ENCODE results near the gene PARP3. TPM values are rescaled to one million over a fixed set of nuclear protein-coding genes. Genes with fewer than 3 reads are reported as not detected.

Gene PARP3
- total RNA-seq, 1 donor from 2014 or later: 29.5 TPM

DNA sequence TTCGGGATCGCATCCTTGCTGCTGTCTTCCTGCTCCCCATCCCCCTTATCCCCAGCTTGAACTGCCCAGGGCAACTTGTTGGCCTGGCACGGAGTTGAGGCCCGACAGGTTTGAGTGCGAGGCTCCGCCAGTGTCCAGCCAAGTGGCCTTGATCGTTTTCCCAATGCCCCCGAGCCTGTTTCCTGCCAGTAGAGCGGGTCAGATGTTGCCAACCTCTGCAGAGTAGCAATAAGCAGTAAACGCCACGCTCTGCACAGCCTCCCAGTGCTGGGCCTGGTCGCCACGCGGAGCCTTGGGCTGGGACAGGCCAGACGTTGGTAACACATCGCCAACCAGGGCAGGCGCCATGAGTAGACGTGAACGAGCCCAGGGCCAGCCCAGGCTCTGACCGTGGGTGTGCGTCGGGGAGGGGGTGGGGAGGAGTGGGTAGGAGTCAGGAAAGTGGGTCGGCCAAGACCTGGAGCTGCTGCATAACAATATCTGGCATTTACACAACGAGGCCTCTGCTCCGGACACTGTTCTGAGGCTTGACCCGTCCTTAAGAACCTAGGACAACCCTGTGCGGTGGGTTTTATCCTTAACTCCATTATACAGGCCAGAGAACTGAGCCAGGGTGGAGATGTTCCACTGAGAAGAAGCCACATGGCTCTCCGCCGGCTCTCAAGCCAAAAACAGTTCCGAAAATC, 32.3 kb downstream of the PARP3 start:
- H3K36me3 ChIP-seq: no peaks in the 10 kb centered on the region
- peak overlapping the region; percentile 96 for H3K27ac ChIP-seq
- H3K4me1 ChIP-seq: peaks cover 6 to 17% of the 10 kb centered on the region in 2 donors
- H3K27me3 ChIP-seq: no peaks in the 10 kb centered on the region
- intact Hi-C loops (cut with DNase I): loop anchor here (1.0 to 10.0 kb wide), 2 partner anchors 32 to 310 kb away; partner anchors contain the start of genes GLYCTK and PARP3
- DNase-seq (ENCODE audit: low spot score in 2 of 2): peak in 1 of 2 donors; percentile 74
- H3K4me3 ChIP-seq: peak overlapping the region; percentile 74 to 86
- H3K9me3 ChIP-seq: no peaks in the 10 kb centered on the region
- TF ChIP-seq CTCF (IDR thresholded peaks at IDR 0.05): no peak

GRCh38 chr3:51974963-51975851, 33.0 kb downstream of the PARP3 start, which contains the start of gene ABHD14A:
ABHD14A (plus strand) TSS chr3:51975064; CDS start chr3:51975136, 72 bp downstream.
- Histone ChIP-seq H3K4me3 (peak within 1 kb of the TSS; percentile 74 to 86), H3K36me3 (no peaks in the 10 kb centered on the region), H3K9me3 (no peaks in the 10 kb centered on the region), H3K27ac (peak within 1 kb of the TSS; percentile 96), H3K27me3 (no peaks in the 10 kb centered on the region), H3K4me1 (peaks cover 6 to 17% of the 10 kb centered on the region in 2 donors)
- no peak for TF ChIP-seq CTCF (IDR thresholded peaks at IDR 0.05)
- peak in 1 of 2 donors; percentile 84 for DNase-seq (ENCODE audit: low spot score in 2 of 2)
- intact Hi-C loops (cut with DNase I): loop anchor here (1.0 to 10.0 kb wide), 2 partner anchors 33 to 310 kb away; partner anchors contain the start of genes GLYCTK and PARP3

DNA sequence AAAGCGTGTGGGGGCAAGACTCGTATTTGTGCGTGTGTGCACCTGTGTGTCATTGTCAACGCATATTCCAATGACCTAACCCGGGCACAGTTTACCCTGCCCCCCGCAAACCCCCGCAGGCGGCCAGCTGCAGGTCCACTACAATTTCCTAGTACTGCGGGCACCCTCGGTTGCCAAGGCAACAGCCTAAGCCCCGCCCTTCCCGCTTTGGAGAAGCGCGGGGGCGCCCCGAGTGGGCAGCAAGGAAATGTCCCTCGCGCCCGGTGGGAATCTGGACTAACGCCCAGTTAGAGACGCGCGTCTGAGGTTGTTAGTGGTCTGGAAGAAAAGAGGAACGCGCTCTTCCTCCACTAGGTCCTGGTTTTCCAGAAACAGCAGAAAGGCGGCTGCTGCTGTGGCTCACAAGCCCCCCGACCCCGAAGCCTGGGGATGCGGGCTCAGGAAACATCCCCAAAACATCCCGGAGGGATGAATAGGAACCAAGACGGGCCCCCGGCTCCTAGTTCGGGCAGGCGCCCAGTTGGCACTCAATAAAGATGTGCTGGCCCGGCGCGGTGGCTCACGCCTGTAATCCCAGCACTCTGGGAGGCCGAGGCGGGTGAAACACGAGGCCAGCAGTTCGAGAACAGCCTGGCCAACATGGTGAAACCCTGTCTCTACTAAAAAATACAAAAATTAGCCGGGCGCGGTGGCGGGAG, 33.8 kb downstream of the PARP3 start:
- no peaks in the 10 kb centered on the region for H3K27me3 ChIP-seq
- no peak for TF ChIP-seq CTCF (IDR thresholded peaks at IDR 0.05)
- peak overlapping the region; percentile 74 to 86 for H3K4me3 ChIP-seq
- no peaks in the 10 kb centered on the region for H3K36me3 ChIP-seq
- H3K27ac ChIP-seq: peak overlapping the region; percentile 71 to 96
- no peaks in the 10 kb centered on the region for H3K9me3 ChIP-seq
- peak in 1 of 2 donors; percentile 94 for DNase-seq (ENCODE audit: low spot score in 2 of 2)
- peaks cover 6 to 17% of the 10 kb centered on the region in 2 donors for H3K4me1 ChIP-seq
- intact Hi-C loops (cut with DNase I): loop anchor here (10.0 kb wide), 1 partner anchor 309 kb away; the partner anchor contains the start of gene GLYCTK

DNA sequence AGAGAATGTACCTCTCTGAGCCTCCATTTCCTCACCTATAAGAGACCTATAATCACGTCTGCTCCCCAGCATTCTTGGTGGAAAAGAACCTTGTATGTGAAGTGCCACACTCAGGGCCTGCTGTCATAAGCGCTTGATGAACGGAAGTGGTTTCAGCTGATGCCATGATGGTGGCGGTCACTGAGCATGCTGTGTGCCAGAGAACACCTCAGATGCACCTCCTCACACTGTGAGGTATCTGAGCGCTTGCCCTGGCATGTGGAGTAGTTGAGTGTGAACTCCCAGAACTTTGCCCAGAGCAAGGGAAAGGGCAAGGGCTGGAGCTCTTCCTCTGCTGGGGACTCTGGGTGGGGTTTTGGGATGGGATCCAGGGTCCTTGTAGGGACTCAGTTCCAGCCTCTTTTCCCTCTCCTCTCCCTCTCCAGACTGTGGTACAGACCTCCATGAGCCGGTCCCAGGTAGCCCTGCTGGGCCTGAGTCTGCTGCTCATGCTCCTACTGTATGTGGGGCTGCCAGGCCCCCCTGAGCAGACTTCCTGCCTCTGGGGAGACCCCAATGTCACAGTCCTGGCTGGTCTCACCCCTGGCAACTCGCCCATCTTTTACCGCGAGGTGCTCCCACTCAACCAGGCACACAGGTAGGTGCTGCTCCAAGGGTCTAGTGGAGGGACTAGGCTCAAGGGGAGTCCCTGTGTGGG, 35.4 kb downstream of the PARP3 start:
- no peaks in the 10 kb centered on the region for H3K27me3 ChIP-seq
- H3K4me3 ChIP-seq: no peak overlapping the region
- intact Hi-C loops (cut with DNase I): loop anchor here (10.0 kb wide), 1 partner anchor 307 kb away; the partner anchor contains the start of gene GLYCTK
- DNase-seq (ENCODE audit: low spot score in 2 of 2): no peak
- peaks cover 12 to 24% of the 10 kb centered on the region in 2 donors for H3K4me1 ChIP-seq
- H3K36me3 ChIP-seq: no peaks in the 10 kb centered on the region
- no peak overlapping the region for H3K27ac ChIP-seq
- no peak for TF ChIP-seq CTCF (IDR thresholded peaks at IDR 0.05)
- H3K9me3 ChIP-seq: no peaks in the 10 kb centered on the region

DNA sequence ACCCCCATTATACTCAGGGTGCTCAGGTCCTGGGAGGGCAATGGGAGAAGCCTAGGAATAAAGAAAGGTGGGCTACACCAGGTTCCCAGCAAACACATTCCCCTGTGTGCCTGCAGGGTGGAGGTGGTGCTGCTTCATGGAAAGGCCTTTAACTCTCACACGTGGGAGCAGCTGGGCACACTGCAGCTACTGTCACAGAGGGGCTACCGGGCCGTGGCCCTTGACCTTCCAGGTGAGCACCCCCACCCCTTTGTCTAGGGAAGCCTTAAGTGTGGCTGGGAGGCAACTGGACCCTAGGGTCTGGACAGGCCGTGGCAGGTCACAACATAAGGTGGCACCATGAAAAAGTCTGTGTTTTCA, 36.0 kb downstream of the PARP3 start:
- TF ChIP-seq CTCF (IDR thresholded peaks at IDR 0.05): no peak

More for the DNA sequence above, 36.0 kb downstream of the PARP3 start:
- Histone ChIP-seq H3K27ac (no peak overlapping the region), H3K36me3 (no peaks in the 10 kb centered on the region), H3K4me3 (no peak overlapping the region), H3K4me1 (peaks cover 16 to 22% of the 10 kb centered on the region in 2 donors), H3K9me3 (no peaks in the 10 kb centered on the region), H3K27me3 (no peaks in the 10 kb centered on the region)
- DNase-seq (ENCODE audit: low spot score in 2 of 2): no peak
- intact Hi-C loops (cut with DNase I): loop anchor here (10.0 kb wide), 1 partner anchor 307 kb away; the partner anchor contains the start of gene GLYCTK

All from ascending aorta (tissue), 2 donors.